ENCODE data around the gene BCHE.

Gene BCHE

DNA sequence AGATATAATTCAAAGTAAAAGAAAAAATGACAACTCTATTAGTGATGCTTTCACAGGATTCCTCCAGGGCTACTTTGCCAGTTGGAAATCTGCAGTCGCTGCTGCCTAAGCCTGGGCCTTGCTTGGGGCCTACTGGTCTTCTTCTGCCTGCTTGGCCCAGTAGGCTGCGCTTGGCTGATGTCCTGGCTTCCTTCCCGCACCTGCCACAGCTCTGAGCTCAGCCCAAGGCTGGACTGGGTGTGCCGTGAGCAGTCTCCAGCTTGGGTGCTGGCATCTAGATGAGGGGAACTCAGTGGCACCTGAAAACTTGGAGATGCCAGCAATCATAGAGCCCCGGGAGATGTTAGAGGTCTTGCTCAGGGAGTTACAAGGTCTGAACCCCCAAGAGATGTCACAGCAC is 108.3 kb downstream of the BCHE start:
- no CpG with 5 or more reads among the region's 5 CpGs for WGBS (ENCODE audit: extremely low coverage, insufficient coverage, low lambda C conversion rate)
- no peak overlapping the region for H4K5ac ChIP-seq (ENCODE audit: low read length)
- no peak overlapping the region for H2AK5ac ChIP-seq (ENCODE audit: low read length)

DNA sequence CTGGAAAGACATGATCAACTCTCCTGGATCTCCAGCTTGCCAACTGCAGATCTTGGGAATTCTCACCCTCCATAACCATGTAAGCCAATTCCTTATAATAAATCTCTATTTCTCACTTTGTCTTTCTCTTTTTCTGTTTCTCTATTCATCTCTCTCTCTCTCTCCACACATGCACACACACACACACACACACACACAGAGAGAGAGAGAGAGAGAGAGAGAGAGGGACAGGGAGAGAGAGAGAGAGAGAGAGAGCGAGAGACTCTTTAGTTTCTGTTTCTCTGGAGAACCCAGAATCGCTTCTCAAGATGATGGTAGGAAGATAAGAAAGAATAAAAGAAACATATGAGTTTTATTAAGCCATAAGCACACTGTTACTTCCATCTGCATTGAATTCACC is 111.9 kb downstream of the BCHE start:
- Histone ChIP-seq H3K79me2 (ENCODE audit: control insufficient read depth, insufficient read depth, low read length) (no peaks in the 10 kb centered on the region), H3K27ac (ENCODE audit: low read depth, low read length) (no peak overlapping the region), H4K5ac (ENCODE audit: low read length) (no peak overlapping the region), H2BK15ac (replicated peaks; ENCODE audit: low read depth) (no peak overlapping the region), H3K36me3 (ENCODE audit: control insufficient read depth, insufficient read depth, low read length) (no peaks in the 10 kb centered on the region), H3K79me1 (ENCODE audit: low read length) (no peaks in the 10 kb centered on the region), H3K27me3 (ENCODE audit: insufficient read depth, low read length, poor library complexity) (no peaks in the 10 kb centered on the region), H2BK120ac (ENCODE audit: low read depth, low read length) (no peak overlapping the region), H3K9ac (ENCODE audit: low read length) (no peak overlapping the region), H2AK5ac (ENCODE audit: low read length) (no peak overlapping the region), H3K4me1 (ENCODE audit: control insufficient read depth, low read depth, low read length) (no peaks in the 10 kb centered on the region), H3K23ac (ENCODE audit: low read length) (no peak overlapping the region), H3K4me3 (ENCODE audit: low read length) (no peak overlapping the region), H2BK5ac (ENCODE audit: low read length) (no peak overlapping the region), H3K4me2 (ENCODE audit: low read length) (no peak overlapping the region), H3K4ac (ENCODE audit: low read depth, low read length) (no peak overlapping the region), H3K56ac (ENCODE audit: low read length) (no peak overlapping the region), H4K8ac (ENCODE audit: low read depth, low read length) (no peak overlapping the region), H3K18ac (ENCODE audit: low read length) (no peak overlapping the region)
- no CpG with 5 or more reads among the region's 2 CpGs for WGBS (ENCODE audit: extremely low coverage, insufficient coverage, low lambda C conversion rate)
- no peak for DNase-seq

More for the DNA sequence above, 108.3 kb downstream of the BCHE start:
- no peak overlapping the region for H3K4me2 ChIP-seq (ENCODE audit: low read length)
- H4K8ac ChIP-seq (ENCODE audit: low read depth, low read length), result no peak overlapping the region
- H3K27me3 ChIP-seq (ENCODE audit: insufficient read depth, low read length, poor library complexity), result no peaks in the 10 kb centered on the region
- H3K23ac ChIP-seq (ENCODE audit: low read length), result no peak overlapping the region
- H3K79me2 ChIP-seq (ENCODE audit: control insufficient read depth, insufficient read depth, low read length), result no peaks in the 10 kb centered on the region
- H3K79me1 ChIP-seq (ENCODE audit: low read length), result no peaks in the 10 kb centered on the region
- H3K36me3 ChIP-seq (ENCODE audit: control insufficient read depth, insufficient read depth, low read length), result no peaks in the 10 kb centered on the region
- H3K4ac ChIP-seq (ENCODE audit: low read depth, low read length), result no peak overlapping the region
- no peak overlapping the region for H2BK15ac ChIP-seq (replicated peaks; ENCODE audit: low read depth)
- no peak overlapping the region for H3K9ac ChIP-seq (ENCODE audit: low read length)
- H3K27ac ChIP-seq (ENCODE audit: low read depth, low read length), result no peak overlapping the region
- H2BK5ac ChIP-seq (ENCODE audit: low read length), result no peak overlapping the region
- no peak overlapping the region for H3K56ac ChIP-seq (ENCODE audit: low read length)
- no peaks in the 10 kb centered on the region for H3K4me1 ChIP-seq (ENCODE audit: control insufficient read depth, low read depth, low read length)
- H3K4me3 ChIP-seq (ENCODE audit: low read length), result no peak overlapping the region
- H3K18ac ChIP-seq (ENCODE audit: low read length), result no peak overlapping the region
- no peak overlapping the region for H2BK120ac ChIP-seq (ENCODE audit: low read depth, low read length)
- DNase-seq, result no peak
